ENCODE measurements around the gene LARP4B. TPM values are rescaled to one million over a fixed set of nuclear protein-coding genes. Genes with fewer than 3 reads are reported as not detected.

Gene LARP4B
- total and polyA plus RNA-seq, 2 donors from 2014 or later = 12.9 to 96.6 TPM

DNA sequence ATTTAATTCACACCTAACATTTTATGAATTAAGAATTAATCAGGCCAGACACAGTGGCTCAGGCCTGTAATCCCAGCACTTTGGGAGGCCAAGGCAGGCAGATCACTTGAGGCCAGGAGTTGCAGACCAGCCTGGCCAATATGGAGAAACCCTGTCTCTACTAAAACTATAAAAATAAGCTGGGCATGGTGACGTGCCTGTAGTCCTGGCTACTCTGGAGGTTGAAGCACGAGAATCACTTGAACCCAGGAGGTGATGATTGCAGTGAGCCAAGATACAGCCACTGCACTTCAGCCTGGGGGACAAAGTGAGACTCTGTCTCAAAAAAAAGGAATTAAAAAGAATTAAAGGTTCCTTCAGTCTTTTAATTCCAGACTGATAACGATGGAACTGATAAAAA, 11.1 kb downstream of the LARP4B start:
- FAIRE-seq = no peak
- TF ChIP-seq, protein P1, sequence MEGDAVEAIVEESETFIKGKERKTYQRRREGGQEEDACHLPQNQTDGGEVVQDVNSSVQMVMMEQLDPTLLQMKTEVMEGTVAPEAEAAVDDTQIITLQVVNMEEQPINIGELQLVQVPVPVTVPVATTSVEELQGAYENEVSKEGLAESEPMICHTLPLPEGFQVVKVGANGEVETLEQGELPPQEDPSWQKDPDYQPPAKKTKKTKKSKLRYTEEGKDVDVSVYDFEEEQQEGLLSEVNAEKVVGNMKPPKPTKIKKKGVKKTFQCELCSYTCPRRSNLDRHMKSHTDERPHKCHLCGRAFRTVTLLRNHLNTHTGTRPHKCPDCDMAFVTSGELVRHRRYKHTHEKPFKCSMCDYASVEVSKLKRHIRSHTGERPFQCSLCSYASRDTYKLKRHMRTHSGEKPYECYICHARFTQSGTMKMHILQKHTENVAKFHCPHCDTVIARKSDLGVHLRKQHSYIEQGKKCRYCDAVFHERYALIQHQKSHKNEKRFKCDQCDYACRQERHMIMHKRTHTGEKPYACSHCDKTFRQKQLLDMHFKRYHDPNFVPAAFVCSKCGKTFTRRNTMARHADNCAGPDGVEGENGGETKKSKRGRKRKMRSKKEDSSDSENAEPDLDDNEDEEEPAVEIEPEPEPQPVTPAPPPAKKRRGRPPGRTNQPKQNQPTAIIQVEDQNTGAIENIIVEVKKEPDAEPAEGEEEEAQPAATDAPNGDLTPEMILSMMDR (IDR thresholded peaks at IDR 0.05; ENCODE audit: borderline replicate concordance, extremely low read depth, insufficient read depth) = no peak

GRCh38 chr10:919481-919880, 12.0 kb downstream of the LARP4B start:
- H3K9ac ChIP-seq (ENCODE audit: low read length in 3 of 3) = no peak overlapping the region
- no peak for DNase-seq
- H3K27ac ChIP-seq (ENCODE audit: low read depth in 2 of 2, low read length in 2 of 2) = no peak overlapping the region
- intact Hi-C loops (cut with DNase I) = no loop called here
- FAIRE-seq = no peak
- TF ChIP-seq, protein P1 (IDR thresholded peaks at IDR 0.05; ENCODE audit: borderline replicate concordance, extremely low read depth, insufficient read depth) = no peak
- H3K27me3 ChIP-seq (ENCODE audit: control insufficient read depth, insufficient read depth, low read length) = no peaks in the 10 kb centered on the region
- H3K4me3 ChIP-seq (ENCODE audit: low read length in 3 of 3) = no peak overlapping the region
- peaks cover 0 to 4% (median 0%) of the 10 kb centered on the region in 3 donors for H3K4me1 ChIP-seq (ENCODE audit: control insufficient read depth in 2 of 3, insufficient read depth in 2 of 3, low read depth in 1 of 3, low read length in 3 of 3)
- H3K36me3 ChIP-seq (ENCODE audit: control insufficient read depth in 2 of 3, insufficient read depth in 3 of 3, low read length in 3 of 3) = peaks cover 0 to 2% (median 1%) of the 10 kb centered on the region in 3 donors
- H3K9me3 ChIP-seq (ENCODE audit: control insufficient read depth in 2 of 3, insufficient read depth in 1 of 3, low read length in 3 of 3) = no peaks in the 10 kb centered on the region

More for the DNA sequence above, 11.1 kb downstream of the LARP4B start:
- intact Hi-C loops (cut with DNase I) = no loop called here
- Histone ChIP-seq H3K9me3 (ENCODE audit: control insufficient read depth in 2 of 3, insufficient read depth in 1 of 3, low read length in 3 of 3) (no peaks in the 10 kb centered on the region), H3K9ac (ENCODE audit: low read length in 3 of 3) (no peak overlapping the region), H3K4me3 (ENCODE audit: low read length in 3 of 3) (no peak overlapping the region), H3K36me3 (ENCODE audit: control insufficient read depth in 2 of 3, insufficient read depth in 3 of 3, low read length in 3 of 3) (peaks cover 0 to 7% (median 2%) of the 10 kb centered on the region in 3 donors), H3K4me1 (ENCODE audit: control insufficient read depth in 2 of 3, insufficient read depth in 2 of 3, low read depth in 1 of 3, low read length in 3 of 3) (peaks cover 0 to 6% (median 5%) of the 10 kb centered on the region in 3 donors), H3K27ac (ENCODE audit: low read depth in 2 of 2, low read length in 2 of 2) (no peak overlapping the region), H3K27me3 (ENCODE audit: control insufficient read depth, insufficient read depth, low read length) (no peaks in the 10 kb centered on the region)
- DNase-seq = no peak

- Histone ChIP-seq H3K4me1 (ENCODE audit: control insufficient read depth in 2 of 3, insufficient read depth in 2 of 3, low read depth in 1 of 3, low read length in 3 of 3) (peaks cover 0 to 3% (median 0%) of the 10 kb centered on the region in 3 donors), H3K27me3 (ENCODE audit: control insufficient read depth, insufficient read depth, low read length) (no peaks in the 10 kb centered on the region), H3K9ac (ENCODE audit: low read length in 3 of 3) (no peak overlapping the region), H3K9me3 (ENCODE audit: control insufficient read depth in 2 of 3, insufficient read depth in 1 of 3, low read length in 3 of 3) (no peaks in the 10 kb centered on the region), H3K4me3 (ENCODE audit: low read length in 3 of 3) (no peak overlapping the region), H3K36me3 (ENCODE audit: control insufficient read depth in 2 of 3, insufficient read depth in 3 of 3, low read length in 3 of 3) (no peaks in the 10 kb centered on the region), H3K27ac (ENCODE audit: low read depth in 2 of 2, low read length in 2 of 2) (no peak overlapping the region)
- intact Hi-C loops (cut with DNase I) = no loop called here
- FAIRE-seq (no peak), DNase-seq (no peak)
- TF ChIP-seq, protein P1 (IDR thresholded peaks at IDR 0.05; ENCODE audit: borderline replicate concordance, extremely low read depth, insufficient read depth) = no peak
Measured at GRCh38 chr10:917999-918398, 13.5 kb downstream of the LARP4B start.

DNA sequence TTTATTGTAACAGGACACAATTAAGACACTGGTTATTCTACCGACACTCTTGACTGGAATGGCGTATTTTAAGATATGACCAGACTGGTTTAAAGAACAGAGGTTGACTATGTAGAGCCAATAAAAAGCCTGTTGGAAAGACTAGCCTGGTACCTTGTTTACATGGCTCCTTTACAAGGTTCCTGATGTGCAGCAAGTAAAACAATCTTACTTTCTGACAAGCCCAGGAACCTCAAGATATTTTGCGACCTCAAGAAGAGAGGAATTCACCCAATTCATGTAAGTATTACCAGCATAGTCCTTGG, 14.1 kb downstream of the LARP4B start:
- TF ChIP-seq, protein P1 (IDR thresholded peaks at IDR 0.05; ENCODE audit: borderline replicate concordance, extremely low read depth, insufficient read depth) = no peak
- H3K9ac ChIP-seq (ENCODE audit: low read length in 3 of 3) = no peak overlapping the region
- FAIRE-seq (no peak), DNase-seq (no peak)
- H3K27me3 ChIP-seq (ENCODE audit: control insufficient read depth, insufficient read depth, low read length) = no peaks in the 10 kb centered on the region
- no peaks in the 10 kb centered on the region for H3K9me3 ChIP-seq (ENCODE audit: control insufficient read depth in 2 of 3, insufficient read depth in 1 of 3, low read length in 3 of 3)
- peaks cover 0 to 3% (median 0%) of the 10 kb centered on the region in 3 donors for H3K4me1 ChIP-seq (ENCODE audit: control insufficient read depth in 2 of 3, insufficient read depth in 2 of 3, low read depth in 1 of 3, low read length in 3 of 3)
- H3K36me3 ChIP-seq (ENCODE audit: control insufficient read depth in 2 of 3, insufficient read depth in 3 of 3, low read length in 3 of 3) = no peaks in the 10 kb centered on the region
- intact Hi-C loops (cut with DNase I) = no loop called here
- no peak overlapping the region for H3K4me3 ChIP-seq (ENCODE audit: low read length in 3 of 3)
- no peak overlapping the region for H3K27ac ChIP-seq (ENCODE audit: low read depth in 2 of 2, low read length in 2 of 2)

Data from kidney (tissue), 14 donors.